ENCODE results near the gene PCNT.

DNA sequence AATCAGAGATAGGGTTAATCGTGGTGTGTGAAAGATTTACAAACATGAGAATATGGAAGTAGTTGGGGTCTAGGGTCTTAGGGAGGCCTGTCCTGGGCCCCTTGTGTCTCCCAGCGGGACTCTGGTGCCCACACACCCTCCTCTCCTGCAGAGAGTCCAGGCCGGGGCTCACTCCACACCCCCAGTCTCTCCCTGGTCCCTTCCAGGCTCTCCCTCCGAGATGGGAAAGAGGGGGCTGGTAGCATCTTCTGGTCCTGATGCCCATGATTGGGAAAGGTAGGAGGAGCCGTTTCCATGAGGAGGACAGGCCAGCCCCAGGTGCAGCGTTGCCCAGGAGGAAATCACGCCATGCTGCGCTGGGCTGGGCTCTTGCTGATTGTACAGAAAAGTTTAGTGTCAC is 26.6 kb downstream of the PCNT start:
- TF ChIP-seq POLR2A (IDR thresholded peaks at IDR 0.05), result no peak
- TF ChIP-seq, protein P1, sequence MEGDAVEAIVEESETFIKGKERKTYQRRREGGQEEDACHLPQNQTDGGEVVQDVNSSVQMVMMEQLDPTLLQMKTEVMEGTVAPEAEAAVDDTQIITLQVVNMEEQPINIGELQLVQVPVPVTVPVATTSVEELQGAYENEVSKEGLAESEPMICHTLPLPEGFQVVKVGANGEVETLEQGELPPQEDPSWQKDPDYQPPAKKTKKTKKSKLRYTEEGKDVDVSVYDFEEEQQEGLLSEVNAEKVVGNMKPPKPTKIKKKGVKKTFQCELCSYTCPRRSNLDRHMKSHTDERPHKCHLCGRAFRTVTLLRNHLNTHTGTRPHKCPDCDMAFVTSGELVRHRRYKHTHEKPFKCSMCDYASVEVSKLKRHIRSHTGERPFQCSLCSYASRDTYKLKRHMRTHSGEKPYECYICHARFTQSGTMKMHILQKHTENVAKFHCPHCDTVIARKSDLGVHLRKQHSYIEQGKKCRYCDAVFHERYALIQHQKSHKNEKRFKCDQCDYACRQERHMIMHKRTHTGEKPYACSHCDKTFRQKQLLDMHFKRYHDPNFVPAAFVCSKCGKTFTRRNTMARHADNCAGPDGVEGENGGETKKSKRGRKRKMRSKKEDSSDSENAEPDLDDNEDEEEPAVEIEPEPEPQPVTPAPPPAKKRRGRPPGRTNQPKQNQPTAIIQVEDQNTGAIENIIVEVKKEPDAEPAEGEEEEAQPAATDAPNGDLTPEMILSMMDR (IDR thresholded peaks at IDR 0.05), result no peak

Measured in lower leg skin (tissue), 3 donors.